BJ (cell line): ENCODE data around the gene C9orf152. TPM values are rescaled to one million over a fixed set of nuclear protein-coding genes. Genes with fewer than 3 reads are reported as not detected.
"Not testable (repeated sequence)": the region's sequence is repeated elsewhere in the genome, so short reads cannot be mapped to it uniquely, and the experiment has no call there.

Source experiments
- CTCF ChIA-PET: fragments of 350-600 bp; formaldehyde crosslinking; extraction: SDS; loops from one replicate; lab custom pipeline; 2021; ENCODE audit warnings: antibody characterized with exemption, inconsistent platforms; lab: Yijun Ruan, JAX
- POLR2A ChIA-PET: fragments of 300-600 bp; sonication (Branson Sonifier 250); formaldehyde crosslinking; extraction: SDS; loops from one replicate; lab custom pipeline; 2021; ENCODE audit warnings: antibody characterized with exemption; lab: Charles Lee
- DNase-seq: peaks from one replicate; pipeline ENCODE4 v3.0.0-alpha.2; 2011; ENCODE audit warnings: low read depth
- H3K27me3 ChIP-seq: 2 replicates; pipeline ENCODE4 v1.6.0; 2011; ENCODE audit warnings: low read length; ENCODE audit not compliant: control insufficient read depth, insufficient read depth
- H3K36me3 ChIP-seq: 2 replicates; pipeline ENCODE4 v1.5.1; 2011; ENCODE audit warnings: low read length; ENCODE audit not compliant: control insufficient read depth, insufficient read depth
- H3K4me3 ChIP-seq: 2 replicates; pipeline ENCODE4 v1.5.1; 2011; ENCODE audit warnings: low read depth, mild to moderate bottlenecking, control low read depth, low read length
- CTCF ChIP-seq: IDR thresholded peaks from 2 replicates; pipeline ENCODE4 v1.5.1; 2011; ENCODE audit warnings: low read depth, mild to moderate bottlenecking, control low read depth, inconsistent platforms, low read length, moderate library complexity; ENCODE audit not compliant: insufficient read depth
- polyA plus RNA-seq: library from polyadenylated mRNA; depleted of rRNA; stranded (reverse); fragments of >200 nt; gene quantifications from 2 replicates; pipeline ENCODE4 v1.2.3, GENCODE V29; 2011

The C9orf152 gene
- polyA plus RNA-seq, 1 experiment: not detected

- Histone ChIP-seq H3K36me3 (no peaks in the 10 kb centered on the region), H3K27me3 (no peaks in the 10 kb centered on the region), H3K4me3 (peak overlapping the region; percentile 90)
- DNase-seq: no peak
- CTCF ChIA-PET: no interaction called here
- TF ChIP-seq CTCF: no peak
- POLR2A ChIA-PET: no interaction called here
Observed at GRCh38 chr9:110255034-110255462, 47.1 kb upstream of the C9orf152 start.

- CTCF ChIA-PET: no interaction called here
- peak overlapping the region; percentile 90 for H3K4me3 ChIP-seq
- POLR2A ChIA-PET: no interaction called here
- no peaks in the 10 kb centered on the region for H3K27me3 ChIP-seq
- no peak for TF ChIP-seq CTCF
- H3K36me3 ChIP-seq: peaks cover 3% of the 10 kb centered on the region
- DNase-seq: no peak
Observed at GRCh38 chr9:110254500-110254899, 46.5 kb upstream of the C9orf152 start.

- POLR2A ChIA-PET: no interaction called here
- Histone ChIP-seq H3K4me3 (no peak overlapping the region), H3K36me3 (peaks cover 7% of the 10 kb centered on the region), H3K27me3 (no peaks in the 10 kb centered on the region)
- no peak for TF ChIP-seq CTCF
- CTCF ChIA-PET: no interaction called here
- no peak for DNase-seq
Observed at GRCh38 chr9:110252509-110253139, 44.7 kb upstream of the C9orf152 start.

- CTCF ChIA-PET, H3K36me3 ChIP-seq, DNase-seq, H3K27me3 ChIP-seq, POLR2A ChIA-PET, H3K4me3 ChIP-seq: not testable (repeated sequence)
Observed at GRCh38 chr9:110251770-110252169, 43.8 kb upstream of the C9orf152 start.

- TF ChIP-seq CTCF: no peak
- ChIA-PET CTCF (interaction anchor here (1.2 kb wide), 1 partner anchor 10 kb away, joined by 3 read pairs; no protein-coding TSS in a partner anchor), POLR2A (no interaction called here)
Observed at GRCh38 chr9:110251212-110251611, 43.3 kb upstream of the C9orf152 start.

GRCh38 chr9:110249603-110250002 is 41.6 kb upstream of the C9orf152 start:
- ChIA-PET CTCF (no interaction called here), POLR2A (no interaction called here)
- Histone ChIP-seq H3K36me3 (peaks cover 9% of the 10 kb centered on the region), H3K4me3 (no peak overlapping the region), H3K27me3 (no peaks in the 10 kb centered on the region)
- TF ChIP-seq CTCF: no peak
- DNase-seq: no peak

More at GRCh38 chr9:110251212-110251611, 43.3 kb upstream of the C9orf152 start:
- peaks cover 9% of the 10 kb centered on the region for H3K36me3 ChIP-seq
- no peaks in the 10 kb centered on the region for H3K27me3 ChIP-seq
- no peak overlapping the region for H3K4me3 ChIP-seq
- DNase-seq: no peak
